Activated T-cell treated with anti-CD3 and anti-CD28 coated beads, Interleukin-2, amount 50 U/mL, for 24 hours (primary cell): Measurements from ENCODE around the gene MKRN3.

ENCODE experiments used
- DNase-seq: peaks from one replicate; pipeline ENCODE4 v3.0.0-alpha.2; 2020
- H3K27ac Mint-ChIP-seq: 2 replicates; pipeline ENCODE4 v1.8.0; 2020; ENCODE audit warnings: mild to moderate bottlenecking, mixed read lengths
- H3K27me3 Mint-ChIP-seq: 2 replicates; pipeline ENCODE4 v1.8.0; 2020; ENCODE audit warnings: mixed read lengths
- H3K36me3 Mint-ChIP-seq: 2 replicates; pipeline ENCODE4 v1.8.0; 2020; ENCODE audit warnings: low read depth, mixed read lengths
- H3K4me1 Mint-ChIP-seq: 2 replicates; pipeline ENCODE4 v1.8.0; 2020; ENCODE audit warnings: low read depth, mixed read lengths
- H3K4me3 Mint-ChIP-seq: 2 replicates; pipeline ENCODE4 v1.8.0; 2020; ENCODE audit warnings: mild to moderate bottlenecking, moderate library complexity, mixed read lengths
- H3K9me3 Mint-ChIP-seq: 2 replicates; pipeline ENCODE4 v1.8.0; 2020; ENCODE audit warnings: mixed read lengths

The MKRN3 gene

GRCh38 chr15:23606226-23606625 is 40.8 kb downstream of the MKRN3 start:
- Mint-ChIP-seq H3K27ac (no peak overlapping the region), H3K4me1 (no peaks in the 10 kb centered on the region), H3K4me3 (no peak overlapping the region), H3K36me3 (no peaks in the 10 kb centered on the region), H3K9me3 (peaks cover 9% of the 10 kb centered on the region), H3K27me3 (no peaks in the 10 kb centered on the region)
- DNase-seq = no peak

DNA sequence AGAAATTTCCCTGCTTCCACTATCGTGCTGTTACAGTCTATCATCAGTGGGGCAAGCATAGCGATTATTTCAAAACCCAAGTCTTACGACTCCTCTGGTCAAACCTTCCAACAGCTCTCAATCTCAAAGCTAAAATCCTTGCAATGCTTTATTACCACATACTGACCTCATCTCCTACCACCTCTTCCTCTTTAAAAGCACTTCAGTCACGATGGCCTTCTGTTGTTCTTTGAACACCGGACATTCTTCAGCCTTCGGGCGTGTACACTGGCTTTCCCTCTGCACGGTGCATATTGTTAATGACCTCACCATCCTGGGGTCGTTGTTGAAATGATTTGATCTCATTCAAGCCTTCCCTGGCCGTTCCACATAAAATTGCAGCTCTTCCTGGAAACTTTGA is 51.1 kb downstream of the MKRN3 start:
- H3K36me3 Mint-ChIP-seq = no peaks in the 10 kb centered on the region
- H3K4me1 Mint-ChIP-seq = no peaks in the 10 kb centered on the region
- no peak overlapping the region for H3K4me3 Mint-ChIP-seq
- H3K27ac Mint-ChIP-seq = no peak overlapping the region
- no peaks in the 10 kb centered on the region for H3K27me3 Mint-ChIP-seq
- no peak for DNase-seq
- H3K9me3 Mint-ChIP-seq = peaks cover 11% of the 10 kb centered on the region
